Endodermal cell (in vitro differentiated cells): Measurements from ENCODE around the gene DHX32. TPM values are rescaled to one million over a fixed set of nuclear protein-coding genes. Genes with fewer than 3 reads are reported as not detected.

Experiments
- DNase-seq: peaks from one replicate; pipeline ENCODE4 v3.0.0-alpha.2; 2017
- H3K27ac ChIP-seq: 2 replicates; pipeline ENCODE4 v1.5.1; 2013; ENCODE audit warnings: mild to moderate bottlenecking, low read depth, low read length, moderate library complexity
- H3K27me3 ChIP-seq: 2 replicates; pipeline ENCODE4 v1.6.1; 2013; ENCODE audit warnings: mild to moderate bottlenecking, low read length, moderate library complexity; ENCODE audit not compliant: insufficient read depth, control insufficient read depth, poor library complexity, severe bottlenecking
- H3K36me3 ChIP-seq: 2 replicates; pipeline ENCODE4 v1.7.0; 2013; ENCODE audit warnings: mild to moderate bottlenecking, low read length, moderate library complexity; ENCODE audit not compliant: control insufficient read depth, insufficient read depth
- H3K4me1 ChIP-seq: one replicate; pipeline ENCODE4 v1.7.0; 2013; ENCODE audit warnings: low read length; ENCODE audit not compliant: control insufficient read depth, insufficient read depth
- H3K4me3 ChIP-seq: 2 replicates; pipeline ENCODE4 v1.5.1; 2013; ENCODE audit warnings: mild to moderate bottlenecking, low read length, moderate library complexity
- H3K9ac ChIP-seq: 2 replicates; pipeline ENCODE4 v1.6.1; 2013; ENCODE audit warnings: mild to moderate bottlenecking, low read length, moderate library complexity; ENCODE audit not compliant: poor library complexity, severe bottlenecking; ENCODE audit errors: extremely low read depth
- H3K9me3 ChIP-seq: 2 replicates; pipeline ENCODE4 v1.6.1; 2013; ENCODE audit warnings: mild to moderate bottlenecking, low read length, moderate library complexity; ENCODE audit not compliant: control insufficient read depth
- H3K27ac Mint-ChIP-seq: 2 replicates; pipeline ENCODE4 v1.8.0; 2020; ENCODE audit warnings: mixed read lengths
- H3K27me3 Mint-ChIP-seq: 2 replicates; pipeline ENCODE4 v1.8.0; 2021; ENCODE audit warnings: mild to moderate bottlenecking, mixed read lengths; ENCODE audit not compliant: insufficient read depth
- H3K36me3 Mint-ChIP-seq: 2 replicates; pipeline ENCODE4 v1.8.0; 2020; ENCODE audit warnings: low read depth, mixed read lengths
- H3K4me1 Mint-ChIP-seq: 2 replicates; pipeline ENCODE4 v1.8.0; 2020; ENCODE audit warnings: mixed read lengths
- H3K4me3 Mint-ChIP-seq: 2 replicates; pipeline ENCODE4 v1.8.0; 2020; ENCODE audit warnings: mild to moderate bottlenecking, moderate library complexity, mixed read lengths
- H3K9me3 Mint-ChIP-seq: 2 replicates; pipeline ENCODE4 v1.8.0; 2020; ENCODE audit warnings: mild to moderate bottlenecking, mixed read lengths
- WGBS, 2 experiments: methylation state at CpG; one replicate each; pipeline versions ENCODE4 v1.1.5 to v1.1.7; 2013; ENCODE audit warnings: missing lambda C conversion rate in 2 of 2, mixed read lengths in 1 of 2; ENCODE audit not compliant: insufficient coverage in 1 of 2, insufficient read length in 1 of 2; 5-methylcytosine and 5-hydroxymethylcytosine counted together
- total RNA-seq, 2 donors: library from RNA; stranded (reverse); fragmentation: NEBNext Ultra II Directional in 1 of 2; extraction: Animal tissue kit (Norgen Biotek cat#: 25700) in 1 of 2; gene quantifications; 2 replicates in 1 of 2; 3 replicates in 1 of 2; pipeline ENCODE4 v1.2.1, GENCODE V29; 2021
- TF ChIP-seq, protein P1 (sequence below): fragments of 200-600 bp; sonication (generic); conservative IDR thresholded peaks from 2 replicates; pipeline ENCODE4 v1.5.0; 2021; ENCODE audit warnings: antibody characterized with exemption, mild to moderate bottlenecking

Gene DHX32
- total RNA-seq, 2 donors from 2014 or later: 25.4 to 38.1 TPM

DNA sequence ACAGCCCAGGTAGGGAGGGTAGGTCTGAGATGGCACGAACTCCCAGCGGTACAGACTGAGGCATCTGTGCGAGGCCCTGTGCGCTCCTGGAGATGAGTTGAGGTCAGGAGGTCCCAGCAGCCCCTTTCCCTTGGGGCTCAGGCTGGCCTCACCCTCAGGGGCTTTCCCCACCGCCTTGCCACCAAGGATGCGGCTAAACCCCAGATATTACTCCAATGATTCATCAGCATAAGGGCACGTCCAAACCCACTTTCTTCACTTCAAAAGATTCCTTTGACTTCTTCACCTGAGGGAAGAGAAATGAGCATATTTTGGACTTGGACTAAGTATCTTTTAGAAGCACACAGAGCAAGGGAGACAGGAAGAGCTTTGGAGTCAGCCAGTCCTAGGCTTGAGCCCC is 78.4 kb downstream of the DHX32 start:
- Histone ChIP-seq H3K27ac (no peak overlapping the region), H3K9me3 (no peaks in the 10 kb centered on the region), H3K36me3 (peaks cover 30% of the 10 kb centered on the region), H3K4me3 (no peak overlapping the region), H3K9ac (no peak overlapping the region), H3K27me3 (no peaks in the 10 kb centered on the region), H3K4me1 (peaks cover 14% of the 10 kb centered on the region)
- no peak for DNase-seq
- Mint-ChIP-seq H3K27ac (no peak overlapping the region), H3K27me3 (no peaks in the 10 kb centered on the region), H3K9me3 (no peaks in the 10 kb centered on the region), H3K4me3 (no peak overlapping the region), H3K36me3 (peaks cover 25% of the 10 kb centered on the region), H3K4me1 (peaks cover 32% of the 10 kb centered on the region)
- TF ChIP-seq, protein P1, sequence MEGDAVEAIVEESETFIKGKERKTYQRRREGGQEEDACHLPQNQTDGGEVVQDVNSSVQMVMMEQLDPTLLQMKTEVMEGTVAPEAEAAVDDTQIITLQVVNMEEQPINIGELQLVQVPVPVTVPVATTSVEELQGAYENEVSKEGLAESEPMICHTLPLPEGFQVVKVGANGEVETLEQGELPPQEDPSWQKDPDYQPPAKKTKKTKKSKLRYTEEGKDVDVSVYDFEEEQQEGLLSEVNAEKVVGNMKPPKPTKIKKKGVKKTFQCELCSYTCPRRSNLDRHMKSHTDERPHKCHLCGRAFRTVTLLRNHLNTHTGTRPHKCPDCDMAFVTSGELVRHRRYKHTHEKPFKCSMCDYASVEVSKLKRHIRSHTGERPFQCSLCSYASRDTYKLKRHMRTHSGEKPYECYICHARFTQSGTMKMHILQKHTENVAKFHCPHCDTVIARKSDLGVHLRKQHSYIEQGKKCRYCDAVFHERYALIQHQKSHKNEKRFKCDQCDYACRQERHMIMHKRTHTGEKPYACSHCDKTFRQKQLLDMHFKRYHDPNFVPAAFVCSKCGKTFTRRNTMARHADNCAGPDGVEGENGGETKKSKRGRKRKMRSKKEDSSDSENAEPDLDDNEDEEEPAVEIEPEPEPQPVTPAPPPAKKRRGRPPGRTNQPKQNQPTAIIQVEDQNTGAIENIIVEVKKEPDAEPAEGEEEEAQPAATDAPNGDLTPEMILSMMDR: no peak
- WGBS, 2 experiments: 88 to 97% methylated on average over 3 to 7 of the region's 7 CpGs

DNA sequence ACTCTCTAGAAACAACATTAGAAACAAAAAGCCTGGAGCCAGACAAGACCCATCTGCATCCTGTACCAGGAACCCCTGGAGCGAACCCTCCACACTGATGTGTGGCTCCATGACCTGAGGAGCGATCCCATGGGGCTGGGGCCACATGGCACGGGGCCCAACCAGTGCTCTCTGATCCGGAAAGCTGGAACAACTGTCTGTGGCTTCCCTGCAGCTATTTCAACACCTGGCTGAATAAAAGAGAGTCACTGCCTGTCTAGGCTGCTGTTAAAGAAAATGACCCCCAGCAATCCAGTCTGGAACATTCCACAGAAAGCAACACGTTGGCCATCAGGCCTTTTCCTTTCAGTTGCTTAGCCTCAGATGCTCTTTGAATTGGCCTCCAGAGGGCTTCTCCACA is 79.0 kb downstream of the DHX32 start:
- no peak overlapping the region for H3K9ac ChIP-seq
- TF ChIP-seq, protein P1: no peak
- peaks cover 29% of the 10 kb centered on the region for H3K36me3 ChIP-seq
- H3K4me3 ChIP-seq: no peak overlapping the region
- H3K27me3 Mint-ChIP-seq: no peaks in the 10 kb centered on the region
- H3K9me3 ChIP-seq: no peaks in the 10 kb centered on the region
- H3K27ac ChIP-seq: no peak overlapping the region
- peaks cover 32% of the 10 kb centered on the region for H3K4me1 Mint-ChIP-seq
- H3K27me3 ChIP-seq: no peaks in the 10 kb centered on the region
- H3K4me3 Mint-ChIP-seq: no peak overlapping the region
- no peaks in the 10 kb centered on the region for H3K9me3 Mint-ChIP-seq
- peaks cover 14% of the 10 kb centered on the region for H3K4me1 ChIP-seq
- DNase-seq: no peak
- no peak overlapping the region for H3K27ac Mint-ChIP-seq
- 93 to 100% methylated on average over 4 to 5 of the region's 5 CpGs for WGBS, 2 experiments
- H3K36me3 Mint-ChIP-seq: peaks cover 28% of the 10 kb centered on the region

DNA sequence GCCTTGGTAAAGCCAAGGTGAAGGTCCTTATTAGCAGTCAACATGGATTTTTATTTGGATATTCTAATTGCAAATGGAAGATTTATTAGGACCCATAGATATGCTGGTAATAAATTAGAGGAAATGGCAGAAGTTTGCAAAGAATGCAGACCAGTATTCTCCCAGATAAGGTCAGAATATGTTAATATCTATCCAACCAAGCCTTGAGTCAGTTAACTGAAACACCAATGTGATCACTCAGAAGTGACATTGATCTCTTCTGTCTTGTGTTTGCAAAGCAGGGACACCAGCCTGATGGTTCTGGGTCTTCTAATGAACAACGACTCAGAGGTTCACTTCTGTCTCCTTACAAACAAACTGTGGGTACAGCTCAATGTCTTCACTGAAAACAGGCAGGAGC is 79.5 kb downstream of the DHX32 start:
- Histone ChIP-seq H3K4me1 (peaks cover 13% of the 10 kb centered on the region), H3K9ac (no peak overlapping the region), H3K27me3 (no peaks in the 10 kb centered on the region), H3K4me3 (peak overlapping the region; percentile 44), H3K27ac (no peak overlapping the region), H3K9me3 (no peaks in the 10 kb centered on the region), H3K36me3 (peaks cover 30% of the 10 kb centered on the region)
- Mint-ChIP-seq H3K36me3 (peaks cover 24% of the 10 kb centered on the region), H3K27me3 (no peaks in the 10 kb centered on the region), H3K9me3 (no peaks in the 10 kb centered on the region), H3K4me1 (peaks cover 30% of the 10 kb centered on the region), H3K4me3 (no peak overlapping the region), H3K27ac (no peak overlapping the region)
- WGBS, 2 experiments: 83 to 93% methylated on average over 1 of the region's 1 CpG
- DNase-seq: no peak
- TF ChIP-seq, protein P1: no peak
